Measurements from ENCODE around the gene C1GALT1. TPM values are rescaled to one million over a fixed set of nuclear protein-coding genes. Genes with fewer than 3 reads are reported as not detected.

Gene C1GALT1
- total and polyA plus RNA-seq, 9 of the 15 experiments (the other 6 are each of a cell fraction or from before 2014, with no cell fraction given) = 5.0 to 33.2 (median 24.1) TPM

- Histone ChIP-seq H3K9ac (ENCODE audit: insufficient read depth in 1 of 2, low read depth in 2 of 2, low read length in 2 of 2) (no peak overlapping the region), H3K27ac (ENCODE audit: extremely low read depth, low read depth, low read length) (peak overlapping the region; percentile 21; the same call in 1 of the 3 replicates), H3K79me2 (ENCODE audit: control insufficient read depth, insufficient read depth, low read length) (no peaks in the 10 kb centered on the region), H3K4me2 (ENCODE audit: insufficient read depth, low read length) (peak overlapping the region; percentile 32), H3K27me3 (ENCODE audit: control insufficient read depth in 2 of 2, insufficient read depth in 2 of 2, low read length in 2 of 2) (no peaks in the 10 kb centered on the region), H2AFZ (ENCODE audit: low read depth, low read length) (no peak overlapping the region), H4K20me1 (replicated peaks; ENCODE audit: control insufficient read depth, insufficient read depth, low read length) (no peaks in the 10 kb centered on the region), H3K4me3 (no peak overlapping the region), H3K9me3 (replicated peaks; ENCODE audit: control insufficient read depth, insufficient read depth, low read depth, low read length) (peaks cover 14% of the 10 kb centered on the region; the same call in 1 of the 2 replicates), H3K36me3 (ENCODE audit: control insufficient read depth, insufficient read depth, low read length) (no peaks in the 10 kb centered on the region), H3K9me1 (ENCODE audit: control insufficient read depth, insufficient read depth, low read length) (no peaks in the 10 kb centered on the region), H3K4me1 (replicated peaks in 1 of 2; ENCODE audit: control insufficient read depth in 2 of 2, insufficient read depth in 2 of 2, low read length in 2 of 2) (peaks cover 0 to 7% of the 10 kb centered on the region in 2 experiments; a peak in 2 of 5 replicates)
- no peak for FAIRE-seq
- BruUV-seq (replicated peaks) = no TSS peak
- DNase-seq (ENCODE audit: extremely low read depth in 1 of 4, low spot score in 3 of 4) = peak in 2 of 4 experiments; percentile 18 to 51
- ATAC-seq = peak; percentile 52
- ChIA-PET POLR2A (no interaction called here), CTCF (ENCODE audit: low intra/inter-chr PET ratio) (no interaction called here)
- intact Hi-C loops (cut with micrococcal nuclease) = no loop called here
- in situ Hi-C loops (cut with MboI) = no loop called here
- 14% methylated on average over 6 of the region's 6 CpGs for WGBS (ENCODE audit: insufficient coverage, low coverage, missing lambda C conversion rate)
- peak; percentile 37; the same call in 1 of the 2 replicates for TF ChIP-seq ZNF512 (tag; IDR thresholded peaks at IDR 0.05)
- peak; percentile 41; the same call in 1 of the 2 replicates for TF ChIP-seq TEAD4 (IDR thresholded peaks at IDR 0.05; ENCODE audit: low read length)
- TF ChIP-seq TEAD4 (CRISPR knock-in tag; IDR thresholded peaks at IDR 0.05; ENCODE audit: borderline replicate concordance) = no peak
- TF ChIP-seq ZNF639 (CRISPR knock-in tag; conservative IDR thresholded peaks at IDR 0.05 in 1 of 2, IDR thresholded peaks at IDR 0.05 in 1 of 2) = 0 out of 4 replicates have a peak, but pooled peaks of 1 of the 2 experiments have one; percentile 37
- no peak for TF ChIP-seq USF2 (CRISPR knock-in tag; IDR thresholded peaks at IDR 0.05)
- peak in 1 of 2 experiments; percentile 38; a peak in 1 of 4 replicates for TF ChIP-seq RCOR1 (IDR thresholded peaks at IDR 0.05; ENCODE audit: borderline replicate concordance in 1 of 2, low read depth in 2 of 2, low read length in 2 of 2)
- TF ChIP-seq CBFA2T3 (IDR thresholded peaks at IDR 0.05) = peak; percentile 73
- no peak for TF ChIP-seq DDX20 (tag; IDR thresholded peaks at IDR 0.05; ENCODE audit: low read depth)
- no peak for TF ChIP-seq ZNF707 (CRISPR knock-in tag; conservative IDR thresholded peaks at IDR 0.05)
- peak; percentile 58; the same call in 1 of the 2 replicates for TF ChIP-seq MEF2A (IDR thresholded peaks at IDR 0.05; ENCODE audit: control insufficient read depth, low read depth, low read length)
- TF ChIP-seq ARID3A (IDR thresholded peaks at IDR 0.05; ENCODE audit: borderline replicate concordance, low read depth, low read length) = no peak
- no peak for TF ChIP-seq BRF2 (IDR thresholded peaks at IDR 0.05; ENCODE audit: borderline replicate concordance, insufficient read depth, insufficient read length)
Observed at GRCh38 chr7:7136466-7137381, 45.6 kb upstream of the C1GALT1 start.

Data from K562 (cell line).